ENCODE measurements around the gene PANK1. TPM values are rescaled to one million over a fixed set of nuclear protein-coding genes. Genes with fewer than 3 reads are reported as not detected.

PANK1 gene
- total and polyA plus RNA-seq, 2 donors (not counting 3 experiments of a cell fraction or from before 2014, with no cell fraction given), result 2.0 to 6.3 TPM

- dilution Hi-C loops (cut with MboI; ENCODE audit: extremely low pct_ligation_motif_present, low sequenced_read_pairs), result no loop called here
- Histone ChIP-seq H3K79me2 (ENCODE audit: control insufficient read depth, insufficient read depth, low read length) (peaks cover 12% of the 10 kb centered on the region), H3K4me3 (replicated peaks in 1 of 3; ENCODE audit: insufficient read depth in 1 of 3, low read depth in 1 of 3, low read length in 3 of 3) (no peak overlapping the region), H3K36me3 (ENCODE audit: control insufficient read depth in 2 of 2, extremely low read depth in 1 of 2, insufficient read depth in 2 of 2, low read length in 2 of 2) (no peaks in the 10 kb centered on the region), H4K20me1 (replicated peaks; ENCODE audit: control insufficient read depth, extremely low read depth, insufficient read depth, low read length) (no peaks in the 10 kb centered on the region), H3K9me1 (replicated peaks; ENCODE audit: control insufficient read depth, extremely low read depth, insufficient read depth, low read length) (no peaks in the 10 kb centered on the region), H3K9me3 (replicated peaks; ENCODE audit: control insufficient read depth, insufficient read depth, low read length) (no peaks in the 10 kb centered on the region), H3K9ac (replicated peaks; ENCODE audit: extremely low read depth, insufficient read depth, low read length) (no peak overlapping the region), H3K4me1 (ENCODE audit: control insufficient read depth, extremely low read depth, insufficient read depth, low read length) (peaks cover 12% of the 10 kb centered on the region), H3K27ac (ENCODE audit: insufficient read depth, low read depth, low read length) (no peak overlapping the region), H3K27me3 (ENCODE audit: control insufficient read depth in 2 of 2, insufficient read depth in 2 of 2, low read length in 2 of 2) (no peaks in the 10 kb centered on the region), H2AFZ (ENCODE audit: low read depth, low read length) (no peak overlapping the region), H3K4me2 (ENCODE audit: insufficient read depth, low read length) (no peak overlapping the region)
- TF ChIP-seq EZH2 (IDR thresholded peaks at IDR 0.05; ENCODE audit: borderline replicate concordance, low read depth, low read length, severe bottlenecking) (no peak), MYC (IDR thresholded peaks at IDR 0.05; ENCODE audit: low read depth, low read length) (no peak), POLR2A (IDR thresholded peaks at IDR 0.05; ENCODE audit: low read depth, low read length) (no peak), JUN (IDR thresholded peaks at IDR 0.05; ENCODE audit: borderline replicate concordance, insufficient read depth, insufficient read length, low read depth) (no peak), FOS (IDR thresholded peaks at IDR 0.05; ENCODE audit: borderline replicate concordance, insufficient read depth, low read length) (no peak), GATA2 (IDR thresholded peaks at IDR 0.05; ENCODE audit: insufficient read depth, insufficient read length, low read depth, low read length) (no peak), POLR2AphosphoS5 (IDR thresholded peaks at IDR 0.05; ENCODE audit: insufficient read depth, low read depth, low read length) (no peak), MAX (IDR thresholded peaks at IDR 0.05; ENCODE audit: insufficient read depth, insufficient read length) (no peak), CTCF (IDR thresholded peaks at IDR 0.05; ENCODE audit: extremely low read depth in 1 of 2, insufficient read depth in 1 of 2, low read depth in 1 of 2, low read length in 2 of 2) (no peak)
- DNase-seq (ENCODE audit: low read depth, low spot score) (no peak), FAIRE-seq (no peak)
- no TSS peak for BruUV-seq (replicated peaks)
- ChIA-PET CTCF (no interaction called here), POLR2A (no interaction called here)
- intact Hi-C loops (cut with micrococcal nuclease), result loop anchor here (5.0 kb wide), 1 partner anchor 75 kb away; no protein-coding TSS in a partner anchor
Observed at GRCh38 chr10:89642193-89642592, 2.8 kb downstream of the PANK1 start.

Data from endothelial cell of umbilical vein (primary cell).